ENCODE results near the gene AMOTL1. TPM values are rescaled to one million over a fixed set of nuclear protein-coding genes. Genes with fewer than 3 reads are reported as not detected.

AMOTL1 gene
- total RNA-seq (2012; rRNA removed), result 31.4 and 31.9 TPM in 2 replicates

GRCh38 chr11:94767701-94768601, at the start of gene AMOTL1:
AMOTL1 (plus strand) TSS chr11:94768356; CDS start chr11:94768512, 156 bp downstream.
- no peaks in the 10 kb centered on the region for H3K9me3 ChIP-seq (replicated peaks; ENCODE audit: low read length)
- peaks cover 28% of the 10 kb centered on the region for H3K4me1 ChIP-seq (ENCODE audit: control insufficient read depth, insufficient read depth, low read length)
- peak within 1 kb of the TSS; percentile 97 for H3K9ac ChIP-seq (ENCODE audit: low read depth, low read length)
- no peaks in the 10 kb centered on the region for H3K36me3 ChIP-seq (ENCODE audit: insufficient read depth, low read length)
- peak within 1 kb of the TSS; percentile 95 for H3K4me3 ChIP-seq (ENCODE audit: low read length)
- no peaks in the 10 kb centered on the region for H3K27me3 ChIP-seq (ENCODE audit: control insufficient read depth, insufficient read depth, low read length)
- H3K4me2 ChIP-seq (ENCODE audit: low read length), result peak within 1 kb of the TSS; percentile 91

GRCh38 chr11:94719876-94720275, 48.3 kb upstream of the AMOTL1 start:
- H3K27me3 ChIP-seq (ENCODE audit: control insufficient read depth, insufficient read depth, low read length), result peaks cover 34% of the 10 kb centered on the region
- H3K4me1 ChIP-seq (ENCODE audit: control insufficient read depth, insufficient read depth, low read length), result no peaks in the 10 kb centered on the region
- no peak overlapping the region for H3K4me3 ChIP-seq (ENCODE audit: low read length)
- no peak overlapping the region for H3K4me2 ChIP-seq (ENCODE audit: low read length)
- H3K9ac ChIP-seq (ENCODE audit: low read depth, low read length), result no peak overlapping the region
- no peaks in the 10 kb centered on the region for H3K9me3 ChIP-seq (replicated peaks; ENCODE audit: low read length)
- no peaks in the 10 kb centered on the region for H3K36me3 ChIP-seq (ENCODE audit: insufficient read depth, low read length)

GRCh38 chr11:94721565-94722292, 46.4 kb upstream of the AMOTL1 start:
- H3K9ac ChIP-seq (ENCODE audit: low read depth, low read length), result no peak overlapping the region
- H3K4me2 ChIP-seq (ENCODE audit: low read length), result no peak overlapping the region
- no peaks in the 10 kb centered on the region for H3K4me1 ChIP-seq (ENCODE audit: control insufficient read depth, insufficient read depth, low read length)
- H3K27me3 ChIP-seq (ENCODE audit: control insufficient read depth, insufficient read depth, low read length), result peaks cover 34% of the 10 kb centered on the region
- no peaks in the 10 kb centered on the region for H3K9me3 ChIP-seq (replicated peaks; ENCODE audit: low read length)
- H3K4me3 ChIP-seq (ENCODE audit: low read length), result no peak overlapping the region
- no peaks in the 10 kb centered on the region for H3K36me3 ChIP-seq (ENCODE audit: insufficient read depth, low read length)

- Histone ChIP-seq H3K9me3 (replicated peaks; ENCODE audit: low read length) (no peaks in the 10 kb centered on the region), H3K4me2 (ENCODE audit: low read length) (no peak overlapping the region), H3K9ac (ENCODE audit: low read depth, low read length) (no peak overlapping the region), H3K36me3 (ENCODE audit: insufficient read depth, low read length) (no peaks in the 10 kb centered on the region), H3K4me3 (ENCODE audit: low read length) (no peak overlapping the region), H3K27me3 (ENCODE audit: control insufficient read depth, insufficient read depth, low read length) (peaks cover 34% of the 10 kb centered on the region), H3K4me1 (ENCODE audit: control insufficient read depth, insufficient read depth, low read length) (no peaks in the 10 kb centered on the region)
Measured at GRCh38 chr11:94722735-94723134, 45.4 kb upstream of the AMOTL1 start.

- Histone ChIP-seq H3K4me1 (ENCODE audit: control insufficient read depth, insufficient read depth, low read length) (no peaks in the 10 kb centered on the region), H3K4me2 (ENCODE audit: low read length) (no peak overlapping the region), H3K9me3 (replicated peaks; ENCODE audit: low read length) (no peaks in the 10 kb centered on the region), H3K27me3 (ENCODE audit: control insufficient read depth, insufficient read depth, low read length) (peaks cover 32% of the 10 kb centered on the region), H3K36me3 (ENCODE audit: insufficient read depth, low read length) (no peaks in the 10 kb centered on the region), H3K9ac (ENCODE audit: low read depth, low read length) (no peak overlapping the region), H3K4me3 (ENCODE audit: low read length) (no peak overlapping the region)
Measured at GRCh38 chr11:94725097-94725496, 43.1 kb upstream of the AMOTL1 start.

GRCh38 chr11:94727819-94728218, 40.3 kb upstream of the AMOTL1 start:
- Histone ChIP-seq H3K9me3 (replicated peaks; ENCODE audit: low read length) (no peaks in the 10 kb centered on the region), H3K4me3 (ENCODE audit: low read length) (no peak overlapping the region), H3K27me3 (ENCODE audit: control insufficient read depth, insufficient read depth, low read length) (peaks cover 14% of the 10 kb centered on the region), H3K4me2 (ENCODE audit: low read length) (no peak overlapping the region), H3K36me3 (ENCODE audit: insufficient read depth, low read length) (no peaks in the 10 kb centered on the region), H3K4me1 (ENCODE audit: control insufficient read depth, insufficient read depth, low read length) (peaks cover 11% of the 10 kb centered on the region), H3K9ac (ENCODE audit: low read depth, low read length) (no peak overlapping the region)

- no peak overlapping the region for H3K9ac ChIP-seq (ENCODE audit: low read depth, low read length)
- H3K4me1 ChIP-seq (ENCODE audit: control insufficient read depth, insufficient read depth, low read length), result peaks cover 11% of the 10 kb centered on the region
- H3K4me2 ChIP-seq (ENCODE audit: low read length), result no peak overlapping the region
- H3K9me3 ChIP-seq (replicated peaks; ENCODE audit: low read length), result no peaks in the 10 kb centered on the region
- no peak overlapping the region for H3K4me3 ChIP-seq (ENCODE audit: low read length)
- H3K27me3 ChIP-seq (ENCODE audit: control insufficient read depth, insufficient read depth, low read length), result peaks cover 9% of the 10 kb centered on the region
- no peaks in the 10 kb centered on the region for H3K36me3 ChIP-seq (ENCODE audit: insufficient read depth, low read length)
Measured at GRCh38 chr11:94728541-94728940, 39.6 kb upstream of the AMOTL1 start.

GRCh38 chr11:94728966-94729751, 39.0 kb upstream of the AMOTL1 start:
- H3K4me2 ChIP-seq (ENCODE audit: low read length), result no peak overlapping the region
- H3K9me3 ChIP-seq (replicated peaks; ENCODE audit: low read length), result no peaks in the 10 kb centered on the region
- H3K4me1 ChIP-seq (ENCODE audit: control insufficient read depth, insufficient read depth, low read length), result peaks cover 11% of the 10 kb centered on the region
- no peak overlapping the region for H3K4me3 ChIP-seq (ENCODE audit: low read length)
- no peaks in the 10 kb centered on the region for H3K36me3 ChIP-seq (ENCODE audit: insufficient read depth, low read length)
- no peak overlapping the region for H3K9ac ChIP-seq (ENCODE audit: low read depth, low read length)
- H3K27me3 ChIP-seq (ENCODE audit: control insufficient read depth, insufficient read depth, low read length), result peaks cover 5% of the 10 kb centered on the region

- Histone ChIP-seq H3K4me1 (ENCODE audit: control insufficient read depth, insufficient read depth, low read length) (peaks cover 11% of the 10 kb centered on the region), H3K9me3 (replicated peaks; ENCODE audit: low read length) (no peaks in the 10 kb centered on the region), H3K4me2 (ENCODE audit: low read length) (no peak overlapping the region), H3K4me3 (ENCODE audit: low read length) (no peak overlapping the region), H3K36me3 (ENCODE audit: insufficient read depth, low read length) (no peaks in the 10 kb centered on the region), H3K27me3 (ENCODE audit: control insufficient read depth, insufficient read depth, low read length) (no peaks in the 10 kb centered on the region), H3K9ac (ENCODE audit: low read depth, low read length) (no peak overlapping the region)
Measured at GRCh38 chr11:94730153-94730552, 38.0 kb upstream of the AMOTL1 start.

GRCh38 chr11:94731880-94732601, 36.1 kb upstream of the AMOTL1 start:
- Histone ChIP-seq H3K9me3 (replicated peaks; ENCODE audit: low read length) (no peaks in the 10 kb centered on the region), H3K27me3 (ENCODE audit: control insufficient read depth, insufficient read depth, low read length) (no peaks in the 10 kb centered on the region)

More at GRCh38 chr11:94731880-94732601, 36.1 kb upstream of the AMOTL1 start:
- H3K9ac ChIP-seq (ENCODE audit: low read depth, low read length), result no peak overlapping the region
- peaks cover 13% of the 10 kb centered on the region for H3K4me1 ChIP-seq (ENCODE audit: control insufficient read depth, insufficient read depth, low read length)
- no peak overlapping the region for H3K4me2 ChIP-seq (ENCODE audit: low read length)
- no peak overlapping the region for H3K4me3 ChIP-seq (ENCODE audit: low read length)
- no peaks in the 10 kb centered on the region for H3K36me3 ChIP-seq (ENCODE audit: insufficient read depth, low read length)

Data from skeletal muscle satellite cell (primary cell).